ENCODE data around the gene KIF26A. TPM values are rescaled to one million over a fixed set of nuclear protein-coding genes. Genes with fewer than 3 reads are reported as not detected.
A peak's percentile ranks its signal among the peaks of the same experiment; 100 is the strongest.

Gene KIF26A
- total RNA-seq, 6 donors from 2014 or later, result 1.8 to 7.3 (median 3.5) TPM

- Histone ChIP-seq H3K4me1 (no peaks in the 10 kb centered on the region), H3K4me3 (no peak overlapping the region), H3K27ac (no peak overlapping the region), H3K27me3 (no peaks in the 10 kb centered on the region), H3K9me3 (no peaks in the 10 kb centered on the region), H3K36me3 (no peaks in the 10 kb centered on the region)
- WGBS, 2 donors, result 40 to 96% methylated on average over 2 to 19 of the region's 20 CpGs
- DNase-seq, result peak in 1 of 2 donors; percentile 67
- no peak for ATAC-seq (ENCODE audit: low FRiP score in 2 of 2)
- TF ChIP-seq CTCF (IDR thresholded peaks at IDR 0.05), result no peak
- no peak for TF ChIP-seq EP300 (IDR thresholded peaks at IDR 0.05)
- no peak for TF ChIP-seq POLR2AphosphoS5 (IDR thresholded peaks at IDR 0.05)
- no peak for TF ChIP-seq POLR2A (IDR thresholded peaks at IDR 0.05)
These were observed 53.9 kb downstream of the KIF26A start for GRCh38 chr14:104192146-104192882.

- H3K27ac ChIP-seq, result no peak overlapping the region
- 86 to 89% methylated on average over 2 to 10 of the region's 10 CpGs for WGBS, 2 donors
- no peaks in the 10 kb centered on the region for H3K27me3 ChIP-seq
These were observed 54.5 kb downstream of the KIF26A start for GRCh38 chr14:104192883-104193245.

GRCh38 chr14:104194016-104194415 lies 55.6 kb downstream of the KIF26A start:
- Histone ChIP-seq H3K27ac (no peak overlapping the region), H3K4me1 (no peaks in the 10 kb centered on the region), H3K36me3 (no peaks in the 10 kb centered on the region), H3K4me3 (no peak overlapping the region), H3K27me3 (no peaks in the 10 kb centered on the region), H3K9me3 (no peaks in the 10 kb centered on the region)
- TF ChIP-seq POLR2A (IDR thresholded peaks at IDR 0.05), result no peak
- no peak for TF ChIP-seq CTCF (IDR thresholded peaks at IDR 0.05)
- TF ChIP-seq POLR2AphosphoS5 (IDR thresholded peaks at IDR 0.05), result no peak
- no peak for TF ChIP-seq EP300 (IDR thresholded peaks at IDR 0.05)
- DNase-seq (peak in 1 of 2 donors; percentile 57), ATAC-seq (ENCODE audit: low FRiP score in 2 of 2) (no peak)
- WGBS, 2 donors, result 86 to 88% methylated on average over 6 to 9 of the region's 14 CpGs

More at GRCh38 chr14:104192883-104193245, 54.5 kb downstream of the KIF26A start:
- H3K9me3 ChIP-seq, result no peaks in the 10 kb centered on the region
- no peaks in the 10 kb centered on the region for H3K4me1 ChIP-seq
- no peak overlapping the region for H3K4me3 ChIP-seq
- TF ChIP-seq EP300 (IDR thresholded peaks at IDR 0.05) (no peak), POLR2AphosphoS5 (IDR thresholded peaks at IDR 0.05) (no peak), CTCF (IDR thresholded peaks at IDR 0.05) (no peak), POLR2A (IDR thresholded peaks at IDR 0.05) (no peak)
- peak in 1 of 2 donors; percentile 68 for DNase-seq
- no peak for ATAC-seq (ENCODE audit: low FRiP score in 2 of 2)
- H3K36me3 ChIP-seq, result no peaks in the 10 kb centered on the region

- TF ChIP-seq POLR2AphosphoS5 (IDR thresholded peaks at IDR 0.05), result no peak
- no peak for TF ChIP-seq POLR2A (IDR thresholded peaks at IDR 0.05)
- no peak for TF ChIP-seq EP300 (IDR thresholded peaks at IDR 0.05)
- no peak for TF ChIP-seq CTCF (IDR thresholded peaks at IDR 0.05)
- H3K27ac ChIP-seq, result no peak overlapping the region
- no peak overlapping the region for H3K4me3 ChIP-seq
- H3K36me3 ChIP-seq, result no peaks in the 10 kb centered on the region
- no peaks in the 10 kb centered on the region for H3K27me3 ChIP-seq
- ATAC-seq (ENCODE audit: low FRiP score in 2 of 2) (no peak), DNase-seq (peak in 1 of 2 donors; percentile 58)
- no peaks in the 10 kb centered on the region for H3K4me1 ChIP-seq
- 97% methylated on average over 11 of the region's 11 CpGs; no CpG with 5 or more reads in 1 of the 2 donors for WGBS, 2 donors
- H3K9me3 ChIP-seq, result no peaks in the 10 kb centered on the region
These were observed 56.3 kb downstream of the KIF26A start for GRCh38 chr14:104194716-104195115.

- TF ChIP-seq POLR2AphosphoS5 (IDR thresholded peaks at IDR 0.05), result no peak
- TF ChIP-seq CTCF (IDR thresholded peaks at IDR 0.05), result no peak
- TF ChIP-seq POLR2A (IDR thresholded peaks at IDR 0.05), result no peak
- no peak for TF ChIP-seq EP300 (IDR thresholded peaks at IDR 0.05)
- peak in 1 of 2 donors; percentile 67 for DNase-seq
- H3K27me3 ChIP-seq, result no peaks in the 10 kb centered on the region
- no peak overlapping the region for H3K4me3 ChIP-seq
- ATAC-seq (ENCODE audit: low FRiP score in 2 of 2), result no peak
- H3K27ac ChIP-seq, result no peak overlapping the region
- H3K4me1 ChIP-seq, result no peaks in the 10 kb centered on the region
- no peaks in the 10 kb centered on the region for H3K36me3 ChIP-seq
- 88 to 91% methylated on average over 16 of the region's 16 CpGs for WGBS, 2 donors
- no peaks in the 10 kb centered on the region for H3K9me3 ChIP-seq
These were observed 57.0 kb downstream of the KIF26A start for GRCh38 chr14:104195361-104195760.
